DMS53 treated with DMSO at 0.1 percent for 48 hours (cell line): Measurements from ENCODE around the gene SNX32.
A peak's percentile ranks its signal among the peaks of the same experiment; 100 is the strongest.

ENCODE experiments used
- DNase-seq: peaks from one replicate; lab custom pipeline; 2025; ENCODE audit not compliant: unreplicated experiment; lab: John Stamatoyannopoulos, UW

Gene SNX32

GRCh38 chr11:65833297-65834030, at the start of gene SNX32:
Gene SNX32 (plus strand): TSS chr11:65833963. CDS start chr11:65834066, 103 bp downstream.
- DNase-seq = peak; percentile 37

GRCh38 chr11:65785319-65786007, 48.3 kb upstream of the SNX32 start:
- no peak for DNase-seq

DNA sequence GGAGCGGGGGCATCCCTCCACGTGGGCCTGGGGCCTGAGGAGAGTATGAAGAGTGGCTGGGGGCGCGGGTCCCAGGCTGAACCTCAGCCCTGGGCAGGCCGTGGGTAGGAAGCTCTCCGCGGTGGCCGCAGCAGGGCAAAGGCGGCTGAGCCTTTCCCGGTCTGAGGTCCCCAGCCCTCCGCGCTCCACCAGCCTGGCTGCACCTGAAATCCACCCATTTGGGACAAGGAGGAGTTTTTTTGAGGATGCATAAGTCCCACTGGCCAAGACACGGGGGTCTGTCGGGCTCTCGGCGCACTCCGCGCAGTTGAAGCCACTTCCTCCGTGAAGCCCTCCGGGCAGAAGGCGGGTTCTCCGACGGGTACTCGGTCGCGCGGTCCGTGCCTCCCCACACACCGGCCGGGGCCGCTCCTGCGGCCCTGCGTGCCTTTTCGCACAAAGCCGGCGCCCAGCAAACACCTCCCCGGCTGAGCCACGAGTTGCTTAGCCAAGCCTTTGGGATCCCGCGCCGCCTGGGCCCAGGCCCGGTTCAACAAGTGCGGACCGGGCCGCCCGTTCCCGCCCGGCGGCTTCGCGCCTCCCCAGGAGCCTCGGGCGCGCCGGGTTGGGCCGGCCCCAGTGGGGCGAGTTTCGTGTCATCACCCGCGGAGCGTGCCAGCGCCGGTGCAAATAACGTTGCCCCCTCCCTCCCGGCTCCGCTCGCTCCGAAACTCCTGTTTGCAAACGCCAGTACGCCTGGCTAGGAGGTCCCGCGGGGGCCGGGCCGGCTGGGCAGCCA, 47.6 kb upstream of the SNX32 start:
- peak; percentile 6 for DNase-seq

DNA sequence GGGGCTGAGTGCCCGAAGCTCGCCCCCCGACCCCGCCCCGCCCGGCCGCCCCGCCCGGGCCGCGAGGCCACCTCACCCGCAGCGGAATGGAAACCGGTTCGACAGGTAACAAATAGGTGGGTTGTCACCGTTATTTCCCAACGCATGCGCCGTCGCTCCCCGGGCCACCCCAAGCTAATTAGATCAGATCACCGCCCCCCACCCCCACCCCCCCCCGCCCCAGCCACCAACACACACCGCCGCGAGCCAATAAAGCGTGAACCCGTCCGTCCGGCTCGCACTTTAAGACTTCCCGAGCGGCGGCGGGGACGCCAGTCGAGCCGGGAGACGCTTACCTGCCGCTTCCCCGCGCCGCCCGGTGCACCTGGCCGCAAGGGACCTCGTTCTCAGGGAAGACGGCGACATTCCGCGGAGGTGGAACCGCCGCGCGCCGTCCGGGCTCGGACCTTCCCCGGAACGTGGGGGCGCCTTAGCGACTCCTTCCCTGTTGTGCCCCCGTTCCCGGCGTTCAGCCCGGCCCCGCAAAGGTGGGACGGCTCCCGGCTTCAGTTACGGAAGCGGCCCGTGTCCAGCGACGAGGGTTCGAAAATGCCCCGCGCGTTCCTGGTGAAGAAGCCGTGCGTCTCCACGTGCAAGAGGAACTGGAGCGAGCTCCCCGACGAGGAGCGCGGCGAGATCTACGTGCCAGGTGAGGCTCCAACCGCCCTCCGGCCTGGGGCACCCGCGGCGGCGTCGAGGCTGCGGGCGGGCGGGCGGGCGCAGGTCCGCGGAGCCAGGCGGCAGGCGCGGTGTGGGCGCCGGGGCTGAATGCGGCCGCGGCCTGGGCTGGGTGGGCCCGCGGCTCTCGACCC, 46.8 kb upstream of the SNX32 start, which contains the start of gene OVOL1:
Gene OVOL1, plus strand, starts transcription at position 278 of the 851 bp plus-strand sequence. Its CDS starts 311 bp downstream, at position 589.
- peak; percentile 71 for DNase-seq

- DNase-seq = no peak
Observed at GRCh38 chr11:65787649-65788622, 45.8 kb upstream of the SNX32 start.

GRCh38 chr11:65788821-65789220, 44.9 kb upstream of the SNX32 start:
- DNase-seq = no peak

GRCh38 chr11:65789230-65790103, 44.3 kb upstream of the SNX32 start:
- DNase-seq = no peak

- no peak for DNase-seq
Observed at GRCh38 chr11:65790104-65790901, 43.5 kb upstream of the SNX32 start.

- no peak for DNase-seq
Observed at GRCh38 chr11:65790902-65791650, 42.7 kb upstream of the SNX32 start.

DNA sequence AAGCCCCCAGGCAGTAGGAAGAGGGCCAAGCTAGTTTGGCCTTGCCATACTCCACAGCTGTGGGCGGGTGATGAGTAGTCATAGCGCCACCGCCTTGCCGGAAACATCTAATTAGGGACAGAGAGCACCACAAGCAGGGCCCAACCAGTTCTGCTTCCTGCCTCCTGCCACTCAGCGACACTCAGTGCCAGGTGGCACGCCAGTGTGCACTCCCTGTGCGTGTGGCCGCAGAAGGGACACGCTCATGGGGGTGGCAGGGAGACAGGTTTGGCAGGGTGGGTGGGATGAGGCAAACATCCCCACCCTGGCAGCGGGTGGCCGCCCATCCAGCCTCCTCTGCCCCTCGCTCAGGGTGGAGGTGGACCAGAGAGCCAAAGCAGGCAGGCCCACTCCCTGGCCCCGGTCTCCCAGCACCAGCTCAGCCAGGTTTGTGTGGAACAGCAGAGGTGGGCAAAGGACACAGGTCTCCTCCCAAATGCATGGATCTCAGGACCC, 42.0 kb upstream of the SNX32 start:
- DNase-seq = peak; percentile 75

DNA sequence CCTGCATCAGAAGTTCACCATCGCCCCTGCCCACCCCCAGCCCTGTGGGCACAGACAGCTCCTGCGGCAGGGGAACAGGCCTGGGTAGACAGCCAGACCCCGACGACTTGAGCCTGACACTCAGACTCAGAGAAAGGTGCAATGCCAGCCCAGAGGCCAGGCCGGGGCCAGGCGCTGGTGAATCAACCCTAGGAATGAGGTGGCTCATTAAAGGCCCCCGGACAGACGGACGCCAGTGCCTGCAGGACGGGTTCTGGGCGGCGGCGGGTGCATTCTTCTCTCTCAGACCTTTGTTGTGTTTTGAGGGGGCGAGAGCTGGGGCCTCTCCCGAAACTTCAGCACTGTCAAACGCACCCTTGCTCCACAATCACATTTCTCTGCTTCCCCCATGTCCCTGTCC, 41.3 kb upstream of the SNX32 start:
- DNase-seq = no peak

- no peak for DNase-seq
Observed at GRCh38 chr11:65793144-65793581, 40.6 kb upstream of the SNX32 start.

GRCh38 chr11:65793625-65794400, 40.0 kb upstream of the SNX32 start:
- DNase-seq = no peak

DNA sequence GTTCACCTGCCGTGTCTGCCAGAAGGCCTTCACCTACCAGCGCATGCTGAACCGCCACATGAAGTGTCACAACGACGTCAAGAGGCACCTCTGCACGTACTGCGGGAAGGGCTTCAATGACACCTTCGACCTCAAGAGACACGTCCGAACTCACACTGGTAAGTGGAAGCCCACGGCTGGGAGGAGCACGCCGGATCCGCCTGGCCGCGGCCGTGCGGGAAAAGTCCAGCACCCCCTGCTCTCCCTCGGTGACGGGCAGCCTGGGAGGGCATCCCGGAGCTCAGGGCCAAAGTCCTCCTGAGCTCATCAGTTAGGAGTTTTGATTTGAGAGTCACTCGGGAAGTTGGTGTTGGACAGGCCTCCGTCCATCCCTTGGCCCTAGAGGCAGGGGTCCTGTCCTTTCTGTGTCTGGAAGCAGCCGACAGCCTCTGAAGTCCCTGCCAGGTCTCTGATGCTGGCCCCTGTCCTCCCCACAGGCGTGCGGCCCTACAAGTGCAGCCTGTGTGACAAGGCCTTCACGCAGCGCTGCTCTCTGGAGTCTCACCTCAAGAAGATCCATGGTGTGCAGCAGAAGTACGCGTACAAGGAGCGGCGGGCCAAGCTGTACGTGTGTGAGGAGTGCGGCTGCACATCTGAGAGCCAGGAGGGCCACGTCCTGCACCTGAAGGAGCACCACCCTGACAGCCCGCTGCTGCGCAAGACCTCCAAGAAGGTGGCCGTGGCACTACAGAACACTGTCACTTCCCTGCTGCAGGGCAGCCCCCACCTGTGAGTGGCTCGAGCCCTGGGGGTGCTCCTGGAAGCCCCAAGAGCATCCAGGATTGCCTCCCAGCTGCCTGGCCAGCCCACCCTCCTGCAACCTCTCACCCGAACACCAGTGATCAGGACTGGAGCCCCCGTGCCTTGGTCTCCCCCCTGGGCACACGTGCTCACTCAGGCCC, 38.9 kb upstream of the SNX32 start:
- DNase-seq = no peak
